Measurements from ENCODE around the gene PLAU.

PLAU gene

DNA sequence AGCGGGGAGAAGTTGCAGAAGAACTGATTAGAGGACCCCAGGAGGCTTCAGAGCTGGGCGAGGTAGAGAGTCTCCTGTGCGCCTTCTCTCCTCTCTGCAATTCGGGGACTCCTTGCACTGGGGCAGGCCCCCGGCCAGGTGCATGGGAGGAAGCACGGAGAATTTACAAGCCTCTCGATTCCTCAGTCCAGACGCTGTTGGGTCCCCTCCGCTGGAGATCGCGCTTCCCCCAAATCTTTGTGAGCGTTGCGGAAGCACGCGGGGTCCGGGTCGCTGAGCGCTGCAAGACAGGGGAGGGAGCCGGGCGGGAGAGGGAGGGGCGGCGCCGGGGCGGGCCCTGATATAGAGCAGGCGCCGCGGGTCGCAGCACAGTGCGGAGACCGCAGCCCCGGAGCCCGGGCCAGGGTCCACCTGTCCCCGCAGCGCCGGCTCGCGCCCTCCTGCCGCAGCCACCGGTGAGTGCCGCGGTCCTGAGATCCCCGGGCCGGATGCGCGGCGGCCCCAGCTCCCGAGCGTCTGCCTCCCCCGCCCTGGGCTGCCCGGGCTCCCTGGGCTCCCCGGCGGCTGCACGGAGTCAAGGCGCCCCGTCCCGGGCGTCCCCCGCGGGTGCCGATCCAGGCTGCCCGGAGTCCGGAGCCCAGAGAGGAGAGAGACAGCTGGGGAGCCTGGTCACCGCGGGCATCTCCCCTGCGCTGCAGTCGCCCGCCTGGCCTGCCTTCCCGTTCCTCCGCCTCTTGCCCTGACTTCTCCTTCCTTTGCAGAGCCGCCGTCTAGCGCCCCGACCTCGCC lies at the start of gene PLAU:
TSS of gene PLAU (plus strand) at position 369 of the 789 bp plus-strand sequence. CDS start 424 bp downstream, outside the sequence.
- no peak for DNase-seq (ENCODE audit: low read depth, low spot score)

DNA sequence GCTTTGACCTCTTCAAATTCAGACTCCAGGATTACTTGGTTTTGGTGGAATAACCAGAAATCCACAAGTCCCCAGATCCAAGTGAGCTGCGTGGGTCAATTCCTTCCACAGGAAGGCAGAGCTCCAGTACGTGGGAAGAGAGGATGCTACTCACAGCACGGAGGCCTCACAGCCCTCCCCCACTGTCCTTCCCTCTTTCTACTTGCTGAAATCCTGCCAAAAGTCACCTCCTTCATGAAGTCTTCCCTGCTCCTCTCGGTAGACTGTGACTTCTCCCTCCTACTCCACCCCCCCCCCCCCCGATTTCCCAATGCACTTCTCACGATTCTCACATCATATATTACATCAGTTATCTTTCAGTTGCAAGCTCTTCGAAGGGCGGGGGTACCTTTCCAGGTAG lies 48.9 kb upstream of the PLAU start:
- no peak for DNase-seq (ENCODE audit: low read depth, low spot score)

DNA sequence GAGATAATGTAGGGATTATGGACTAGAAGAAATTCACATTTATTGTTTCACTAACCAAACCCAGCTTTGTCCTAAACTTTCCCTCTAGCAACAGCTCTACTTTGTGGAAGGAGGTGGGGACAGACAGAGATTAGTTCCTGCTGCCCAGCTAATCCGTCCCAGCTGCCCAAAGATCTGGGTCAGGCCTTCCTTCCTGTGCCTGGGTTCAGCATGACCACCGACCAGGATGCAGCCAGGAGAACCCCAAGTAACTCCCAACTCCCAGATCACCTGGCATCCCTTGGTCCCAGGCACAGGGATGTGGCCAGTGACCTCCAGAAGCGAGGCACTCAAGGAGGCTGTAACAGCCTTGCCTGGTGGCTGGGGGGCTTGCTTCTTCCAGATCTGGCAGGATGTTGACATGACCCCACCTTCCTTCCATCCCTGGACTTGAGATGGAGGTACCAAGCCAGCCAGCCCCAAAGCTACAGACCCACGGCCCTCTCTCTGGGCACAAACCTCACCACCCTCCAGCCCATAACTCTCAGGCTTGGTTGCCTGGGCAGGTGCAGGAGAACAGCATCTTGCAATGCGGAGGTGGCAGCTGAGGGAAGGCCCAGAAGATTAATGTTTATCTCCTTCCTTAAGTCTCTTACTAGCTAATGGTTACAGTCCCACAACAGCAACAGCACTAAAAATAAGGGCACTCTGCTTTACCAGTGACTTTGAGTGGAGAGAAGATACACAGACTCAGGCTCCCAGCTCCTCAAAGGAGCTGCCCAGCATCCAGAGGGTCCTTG lies 47.7 kb upstream of the PLAU start:
- DNase-seq (ENCODE audit: low read depth, low spot score): no peak

DNA sequence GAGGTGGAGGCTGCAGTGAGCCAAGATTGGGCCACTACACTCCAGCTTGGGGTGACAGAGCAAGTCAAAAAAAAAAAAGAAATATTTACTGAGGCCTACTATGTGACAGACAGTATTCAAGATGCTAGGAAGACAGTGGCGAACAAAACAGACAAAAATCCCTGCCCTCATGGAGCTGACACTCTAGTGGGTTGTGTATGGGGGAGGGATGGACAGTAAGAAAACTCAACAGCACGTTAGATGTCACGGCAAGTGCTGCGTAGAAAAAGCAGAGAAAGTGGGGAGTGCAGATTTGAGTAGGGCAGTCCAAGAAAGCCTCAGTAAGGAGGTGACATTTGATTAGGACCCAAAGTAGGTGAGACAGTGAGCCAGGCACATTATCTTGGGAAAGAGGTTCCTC lies 46.7 kb upstream of the PLAU start:
- no peak for DNase-seq (ENCODE audit: low read depth, low spot score)

DNA sequence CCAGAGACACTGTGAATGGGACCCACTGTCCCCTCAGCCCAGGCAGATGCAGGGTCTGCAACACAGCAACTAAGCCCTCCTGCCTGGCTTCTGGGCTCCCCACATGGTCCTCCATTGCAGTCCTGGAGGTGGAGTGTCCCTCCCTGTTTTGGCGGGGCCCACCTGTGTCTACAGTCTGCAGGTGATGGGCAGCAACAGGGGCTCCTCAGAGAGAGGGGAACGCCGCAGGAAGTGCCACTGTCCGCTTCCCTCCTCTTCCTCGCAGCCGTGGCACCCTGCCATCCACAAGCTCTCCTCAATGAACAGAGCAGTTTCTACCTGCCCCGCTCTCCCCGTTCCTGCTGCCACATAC lies 45.8 kb upstream of the PLAU start:
- no peak for DNase-seq (ENCODE audit: low read depth, low spot score)

DNA sequence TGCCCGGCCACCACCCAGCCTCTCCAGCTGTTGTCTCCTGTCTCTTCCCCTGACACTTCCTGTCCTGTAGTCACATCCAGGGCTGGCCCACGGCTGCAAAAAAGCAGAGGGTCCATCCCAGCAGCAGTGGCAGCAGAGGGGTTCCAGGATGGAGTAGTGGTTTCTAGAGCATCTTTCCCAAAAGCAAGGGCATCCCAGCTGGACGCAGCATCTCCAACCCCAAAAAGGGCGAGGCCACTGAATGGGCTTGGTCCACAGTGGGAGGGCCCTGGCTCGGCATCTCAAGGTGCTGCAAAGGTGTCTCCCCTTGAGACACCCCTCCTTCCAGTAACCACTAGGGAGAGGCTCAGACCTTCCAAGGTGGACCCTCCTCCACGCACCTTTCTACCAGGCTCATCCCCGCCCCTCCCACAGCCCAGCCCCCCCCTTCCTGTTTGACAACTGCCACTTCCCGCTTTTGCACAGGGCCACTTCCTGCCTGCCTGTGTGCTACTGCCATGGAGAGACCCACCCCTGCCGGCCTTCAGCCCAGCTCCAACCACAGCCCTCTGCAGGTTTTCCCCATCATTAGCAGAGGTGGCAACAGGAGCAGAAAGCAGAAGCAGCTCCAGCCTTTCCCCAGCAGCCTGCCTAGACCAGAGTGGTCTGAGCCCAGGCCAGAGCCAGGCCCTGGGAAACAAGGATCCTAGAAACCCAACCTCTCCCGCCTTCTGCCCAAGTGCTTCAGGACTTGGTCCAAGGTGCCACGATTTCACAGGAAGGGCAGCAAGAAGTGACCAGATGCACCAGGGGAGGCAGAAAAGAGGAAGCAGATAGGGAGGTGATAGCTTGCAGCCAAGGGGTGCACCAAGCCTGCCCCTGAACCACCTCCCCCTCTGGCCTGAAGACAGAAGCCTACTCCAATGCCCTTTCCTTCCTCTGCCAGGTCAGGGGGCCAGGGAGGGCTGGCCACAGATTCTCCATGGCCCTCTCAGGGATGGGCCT lies 45.2 kb upstream of the PLAU start:
- DNase-seq (ENCODE audit: low read depth, low spot score): no peak

DNA sequence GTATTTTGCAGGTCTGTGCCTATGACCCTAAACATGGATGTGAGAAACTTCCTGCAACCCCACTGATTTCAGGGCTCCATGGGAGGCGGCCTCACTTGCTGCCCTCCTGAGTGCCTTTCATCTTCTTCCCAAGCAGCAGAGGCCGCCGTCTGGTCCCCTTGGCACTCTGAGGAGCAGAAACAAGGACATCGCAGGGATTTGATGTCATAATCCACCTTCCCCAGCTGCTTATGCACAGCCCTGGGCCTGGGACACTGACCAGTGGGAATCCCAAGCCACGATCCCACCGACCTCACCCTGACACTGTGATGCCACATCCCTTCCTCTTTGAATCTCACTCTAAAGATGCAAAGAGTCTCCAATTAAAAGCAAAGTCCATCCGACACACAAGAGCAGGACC lies 44.3 kb upstream of the PLAU start:
- no peak for DNase-seq (ENCODE audit: low read depth, low spot score)

DNA sequence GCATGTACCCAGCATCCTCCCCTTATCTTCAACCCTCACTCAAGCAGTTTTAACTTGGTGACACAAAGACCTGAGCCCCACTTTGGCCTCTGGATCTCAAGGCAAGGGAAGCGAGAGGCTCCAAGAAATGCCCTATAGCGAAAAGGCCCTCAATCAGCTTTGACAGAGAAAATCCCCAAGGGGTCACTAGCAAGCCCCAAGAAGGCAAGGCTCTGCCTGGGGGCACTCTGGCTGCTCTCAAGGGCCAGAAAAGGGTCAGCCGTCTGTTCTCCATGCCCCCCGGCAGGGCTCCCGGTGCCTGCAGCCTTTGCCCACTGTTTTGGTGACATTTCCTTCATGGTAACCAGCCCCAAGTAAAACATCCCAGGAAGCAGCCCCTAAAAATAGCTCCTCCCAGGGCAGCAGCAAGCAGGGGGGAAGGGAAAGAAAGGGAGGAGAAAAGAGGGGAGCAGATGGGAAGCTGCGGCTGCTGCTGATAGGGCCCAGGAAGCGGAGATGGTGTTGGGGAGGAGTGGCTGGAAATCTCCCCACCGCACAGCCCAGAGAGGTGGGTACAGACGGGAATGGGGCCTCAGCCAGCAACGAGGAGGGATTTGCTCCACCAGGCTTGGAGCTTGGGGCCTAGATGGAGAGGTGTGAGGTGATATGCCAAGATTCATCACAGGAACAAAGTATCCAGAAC lies 43.7 kb upstream of the PLAU start:
- DNase-seq (ENCODE audit: low read depth, low spot score): no peak

DNA sequence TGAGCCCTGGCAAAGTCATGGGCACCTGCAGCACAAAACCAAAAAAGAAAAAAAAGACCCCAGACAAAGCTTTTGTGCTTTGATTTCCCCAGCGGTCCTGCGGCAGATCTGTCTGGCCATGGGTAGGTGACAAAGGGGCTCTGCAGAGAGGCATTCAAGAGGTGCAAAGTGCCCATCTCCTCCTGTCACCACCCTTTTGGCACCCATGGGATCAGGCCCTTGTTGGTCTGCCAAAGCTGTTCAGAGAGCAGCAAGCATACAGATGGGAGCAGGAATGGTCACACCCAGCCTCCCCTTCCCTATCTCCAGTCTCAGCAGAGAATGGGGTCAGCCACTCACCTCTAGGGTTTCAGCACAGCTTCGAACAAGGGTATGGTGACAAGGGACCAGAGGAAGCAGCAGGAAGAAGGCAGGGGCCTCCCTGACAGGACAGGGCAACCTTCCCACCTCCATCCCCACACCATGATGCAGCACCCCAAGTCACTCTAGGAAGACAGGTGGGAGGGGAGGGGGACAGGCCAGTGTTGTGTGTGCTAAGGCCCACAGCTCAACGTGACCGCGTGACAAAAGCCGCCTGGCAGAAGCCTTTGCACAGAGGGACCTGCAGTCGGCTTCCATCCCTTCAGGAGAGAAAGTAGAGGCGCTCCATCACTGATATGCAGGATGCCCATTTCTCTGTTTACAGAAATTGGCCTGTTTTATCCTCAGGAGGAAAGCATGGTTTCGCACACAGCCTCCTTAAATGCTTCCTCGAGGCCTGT lies 42.9 kb upstream of the PLAU start:
- DNase-seq (ENCODE audit: low read depth, low spot score): no peak

DNA sequence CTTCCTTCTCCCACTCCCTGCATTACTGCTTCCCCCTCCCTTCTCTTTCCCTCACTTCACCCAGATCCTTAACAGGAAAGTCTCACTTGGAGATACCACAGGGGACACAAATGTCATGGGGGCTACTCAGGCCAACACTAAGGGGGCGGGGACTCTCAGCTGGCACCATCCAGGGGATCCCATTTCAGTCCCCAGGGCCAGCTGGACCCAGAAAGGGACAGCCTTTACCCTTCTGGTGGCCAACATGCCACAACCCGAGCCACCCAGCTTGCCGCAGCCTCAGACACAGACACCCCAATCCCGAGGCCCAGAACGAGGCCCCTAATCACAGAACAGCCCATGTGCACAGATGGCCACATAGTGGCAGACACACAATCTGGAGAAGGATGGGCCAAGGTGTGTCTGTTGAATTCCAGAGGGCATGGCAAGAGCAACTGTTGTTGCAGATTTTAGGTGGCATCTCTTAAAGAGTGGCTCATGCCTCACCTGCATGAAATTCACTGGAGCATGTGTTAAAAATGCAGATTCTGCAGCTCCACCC lies 42.2 kb upstream of the PLAU start:
- DNase-seq (ENCODE audit: low read depth, low spot score): no peak

DNA sequence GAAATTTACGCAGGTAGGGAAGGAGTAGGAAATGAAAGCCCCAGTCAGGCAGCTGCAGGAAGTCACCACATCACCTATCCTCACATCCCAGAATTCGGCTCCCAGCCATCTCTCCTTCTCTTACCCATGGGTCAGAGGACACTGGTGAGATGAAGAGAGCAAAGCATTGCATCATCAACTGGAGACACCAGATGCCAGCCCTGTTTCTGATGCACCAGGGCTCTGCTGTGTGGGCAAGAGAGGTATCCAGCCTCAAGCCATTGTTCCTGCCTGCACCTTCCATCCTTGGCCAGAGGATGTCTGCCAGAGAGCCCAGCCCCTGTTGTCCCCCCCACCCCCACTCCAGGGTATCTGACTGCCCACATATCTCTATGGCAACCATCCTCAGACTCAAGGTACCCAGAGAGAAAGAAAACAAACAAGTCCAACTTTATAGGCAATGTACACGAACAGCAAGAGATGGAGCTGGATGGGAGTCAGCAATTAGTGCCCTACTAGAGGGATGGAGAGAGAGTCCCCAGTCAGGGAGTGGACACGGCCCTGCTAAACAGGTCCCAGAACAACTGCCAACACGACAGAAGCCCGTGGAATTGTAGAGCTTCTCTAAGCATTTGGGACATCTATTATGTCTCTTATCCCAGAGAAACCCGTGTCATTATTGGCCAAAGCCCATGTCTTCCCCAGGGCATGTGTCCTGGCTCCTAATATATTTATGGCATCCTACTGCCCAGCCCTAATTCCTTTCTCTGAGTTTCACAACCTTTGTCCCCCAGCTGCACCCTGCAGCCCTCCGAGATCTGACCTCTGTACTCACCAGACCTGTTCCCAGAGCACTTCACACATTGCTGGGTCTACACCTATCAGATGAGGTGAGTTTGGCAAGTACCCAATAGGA lies 39.4 kb upstream of the PLAU start:
- DNase-seq (ENCODE audit: low read depth, low spot score): no peak

DNA sequence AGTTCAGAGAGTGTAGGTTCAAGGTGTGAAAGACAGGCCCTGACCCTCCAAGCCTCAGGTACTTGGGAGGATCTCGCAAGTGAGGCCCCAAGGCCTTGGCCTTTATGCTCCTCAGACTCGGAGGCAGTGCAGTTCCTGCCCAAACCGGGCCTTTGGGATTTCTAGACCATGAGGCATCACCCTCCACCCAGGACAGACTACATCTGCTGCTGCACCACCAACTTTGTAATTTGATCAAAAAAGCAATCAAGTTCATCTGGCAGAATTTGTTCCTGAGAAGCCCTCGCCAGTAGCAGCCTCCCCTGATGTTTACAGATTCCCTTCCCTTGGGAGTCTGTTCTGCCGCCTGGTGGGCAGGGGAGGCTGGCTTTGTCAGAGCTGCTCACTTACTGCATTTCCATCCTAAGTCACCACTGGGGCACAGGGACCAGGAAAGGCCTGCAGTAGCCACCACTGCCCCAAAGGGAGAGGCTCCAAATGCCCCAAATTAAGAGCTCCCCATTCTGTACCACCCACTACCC lies 38.7 kb upstream of the PLAU start:
- no peak for DNase-seq (ENCODE audit: low read depth, low spot score)

DNA sequence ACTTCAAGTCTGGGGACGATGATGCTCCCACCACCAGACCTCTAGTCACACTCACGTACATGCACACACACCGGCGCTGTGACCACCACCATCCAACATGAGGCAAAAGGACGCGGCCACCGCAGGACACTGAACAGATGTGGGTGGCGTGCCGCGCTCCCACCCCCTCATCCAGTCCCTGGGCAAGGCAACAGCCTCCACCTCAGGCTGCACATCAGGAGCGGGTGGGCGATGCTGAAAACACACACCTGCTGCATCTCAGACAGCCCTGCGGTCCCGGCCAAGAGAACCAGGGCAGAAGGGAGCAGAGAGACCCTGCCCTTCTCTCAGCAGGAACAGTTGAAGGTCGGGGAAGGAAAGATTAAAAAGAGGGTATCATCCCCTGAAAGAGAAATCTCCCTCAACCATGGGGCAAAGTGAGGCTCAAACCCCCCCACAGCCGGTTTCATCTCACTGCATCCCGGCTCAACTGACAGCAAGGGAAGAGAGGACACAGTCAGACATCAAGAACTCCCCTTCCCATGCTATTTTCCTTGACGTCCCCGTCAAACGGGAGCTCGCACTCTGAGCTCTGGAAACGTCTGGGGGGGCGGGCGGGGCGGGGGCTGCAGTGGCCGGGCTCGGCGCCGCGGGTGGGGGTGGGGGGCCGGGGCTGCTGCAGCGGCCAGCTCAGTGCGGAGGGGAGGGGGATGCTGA lies 37.6 kb upstream of the PLAU start:
- no peak for DNase-seq (ENCODE audit: low read depth, low spot score)

DNA sequence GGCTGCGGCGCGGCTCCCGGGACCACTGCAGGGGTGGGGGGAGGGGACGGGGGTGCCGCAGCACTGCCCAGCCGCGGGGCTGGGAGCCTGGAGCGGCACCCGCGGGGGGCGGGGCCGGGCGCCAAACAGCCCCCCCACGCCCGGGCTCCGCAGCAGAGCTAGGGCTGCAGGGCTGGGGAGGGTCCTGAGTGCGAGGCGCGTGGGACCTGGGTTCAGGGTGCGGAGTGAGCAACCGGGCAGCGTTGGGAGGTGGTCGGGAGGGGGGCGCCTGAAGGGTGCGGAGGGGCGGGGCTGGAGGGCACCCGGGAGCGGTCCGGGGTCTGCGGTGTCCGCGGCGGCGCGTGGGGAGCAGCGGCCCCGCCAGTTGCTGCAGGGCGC lies 37.1 kb upstream of the PLAU start:
- DNase-seq (ENCODE audit: low read depth, low spot score): no peak

DNA sequence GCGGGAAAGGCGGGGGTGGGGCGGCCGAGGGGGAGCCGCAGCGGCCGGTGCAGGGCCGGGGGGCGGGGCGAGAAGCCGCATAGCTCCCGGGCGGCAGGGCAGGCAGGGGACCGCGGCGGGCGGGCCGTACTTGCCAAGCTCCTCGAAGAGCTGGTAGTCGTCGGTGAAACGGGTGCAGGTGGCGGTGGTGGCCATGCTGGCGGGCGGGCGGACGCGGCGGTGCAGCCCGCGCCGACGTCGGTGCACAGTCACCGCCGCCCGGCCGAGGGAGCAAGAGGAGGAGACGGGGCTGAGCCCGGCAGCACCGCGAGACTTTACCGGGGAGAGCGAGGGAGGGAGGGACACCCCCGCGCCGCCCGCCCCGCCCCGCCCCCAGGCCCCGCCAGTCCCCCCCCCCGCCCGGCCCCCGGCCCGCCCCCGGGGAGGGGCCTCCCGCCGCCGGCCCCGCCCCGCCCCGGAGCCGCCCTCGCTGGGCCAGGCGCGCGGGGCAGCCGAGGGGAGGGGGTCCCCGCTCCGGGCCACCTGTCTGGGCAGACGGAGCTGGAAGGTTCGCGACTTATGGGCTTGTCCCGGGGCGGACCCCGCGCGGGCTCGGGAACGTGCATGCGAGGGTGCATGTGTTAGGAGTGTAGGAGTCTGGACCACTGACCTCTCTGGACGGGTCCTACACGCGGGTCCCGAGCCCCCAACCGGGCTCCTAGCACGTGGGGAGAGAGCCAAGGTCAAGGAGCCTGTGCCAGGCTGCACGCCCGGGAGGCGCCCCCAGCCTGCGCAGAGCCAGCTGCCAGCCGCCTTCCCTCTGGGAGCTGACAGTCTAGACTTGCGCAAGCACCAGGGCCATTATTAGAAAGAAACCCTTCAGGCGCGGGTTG lies 36.4 kb upstream of the PLAU start, which contains the start of gene CAMK2G:
TSS of gene CAMK2G (minus strand) at position 289 of the 872 bp plus-strand sequence. CDS start at position 195, 94 bp downstream.
- no peak for DNase-seq (ENCODE audit: low read depth, low spot score)

DNA sequence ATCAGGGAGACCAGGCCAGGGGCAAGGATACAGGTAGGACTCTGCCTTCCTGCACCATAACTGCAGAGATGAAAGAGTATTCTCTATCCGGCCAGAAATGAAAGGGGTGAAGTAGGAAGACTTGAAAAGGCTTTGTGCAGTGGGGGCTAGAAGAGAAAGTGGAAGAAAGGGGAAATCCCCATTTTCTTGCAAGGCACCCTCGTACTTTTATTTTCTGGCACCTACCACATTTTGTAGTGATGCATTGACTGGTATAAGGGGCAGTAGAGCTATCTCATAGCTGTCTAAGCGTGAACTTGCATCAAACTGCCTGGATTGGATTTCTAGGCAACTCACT lies 35.8 kb upstream of the PLAU start:
- DNase-seq (ENCODE audit: low read depth, low spot score): no peak

DNA sequence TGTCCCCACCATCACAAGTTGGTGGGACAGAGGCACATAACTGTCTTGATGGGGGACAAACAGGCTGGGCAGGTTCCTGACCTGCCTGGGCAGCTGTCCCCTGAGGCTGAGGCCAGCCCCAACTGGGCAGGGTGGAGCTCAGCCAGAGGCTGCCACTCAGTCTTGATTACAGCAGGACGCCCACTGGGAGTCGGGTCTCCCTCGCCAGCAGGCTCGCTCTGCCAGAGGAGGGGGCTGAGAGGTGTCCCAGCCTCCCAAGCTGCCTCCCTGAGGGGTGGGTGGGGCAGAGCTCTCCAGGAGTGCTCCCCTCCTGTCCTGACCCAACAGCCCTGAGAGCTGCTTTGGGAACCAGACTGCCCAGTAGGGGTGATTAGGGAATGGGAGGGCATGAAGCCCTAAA lies 34.8 kb upstream of the PLAU start:
- DNase-seq (ENCODE audit: low read depth, low spot score): no peak

DNA sequence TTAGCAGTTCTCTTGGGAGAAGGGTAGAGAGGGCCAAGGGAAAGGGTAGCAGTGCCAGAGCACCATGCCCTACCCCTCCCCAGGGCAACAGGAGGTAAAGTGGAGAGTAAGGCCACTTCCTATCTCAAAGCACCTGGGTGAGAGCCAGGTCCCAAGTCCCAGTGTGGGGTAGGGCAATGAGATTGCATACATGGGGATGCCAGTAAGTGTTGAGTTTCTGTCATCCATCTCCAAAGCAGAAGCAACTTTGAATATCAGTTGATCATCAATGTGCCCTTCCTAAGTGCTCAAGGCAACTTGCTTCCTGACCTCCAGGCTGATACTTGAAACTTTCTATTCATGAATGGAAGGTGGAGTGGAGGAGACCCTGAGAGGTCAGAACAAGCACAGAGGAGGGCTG lies 34.4 kb upstream of the PLAU start:
- DNase-seq (ENCODE audit: low read depth, low spot score): no peak
